Fibroblast of villous mesenchyme (primary cell): ENCODE measurements around the gene LPO. TPM values are rescaled to one million over a fixed set of nuclear protein-coding genes. Genes with fewer than 3 reads are reported as not detected.

Source experiments
- DNase-seq: peaks from one replicate; pipeline ENCODE4 v3.0.0-alpha.2; 2010; ENCODE audit warnings: low read depth
- H3K4me3 ChIP-seq: 2 replicates; pipeline ENCODE4 v1.5.1; 2011; ENCODE audit warnings: low read depth, mild to moderate bottlenecking, low read length
- CTCF ChIP-seq: IDR thresholded peaks from 2 replicates; pipeline ENCODE4 v1.5.1; 2012; ENCODE audit warnings: low read depth, mild to moderate bottlenecking, low read length; ENCODE audit not compliant: insufficient read depth
- total RNA-seq: library from RNA; depleted of rRNA; stranded (reverse); fragments of >200 nt; gene quantifications from 2 replicates; pipeline ENCODE4 v1.2.3, GENCODE V29; 2012

Gene LPO
- total RNA-seq, 1 donor: not detected

GRCh38 chr17:58252141-58252540, 13.8 kb downstream of the LPO start:
- TF ChIP-seq CTCF: no peak
- no peak for DNase-seq
- H3K4me3 ChIP-seq: no peak overlapping the region

GRCh38 chr17:58253082-58253481, 14.7 kb downstream of the LPO start:
- H3K4me3 ChIP-seq: no peak overlapping the region
- TF ChIP-seq CTCF: no peak
- DNase-seq: no peak

DNA sequence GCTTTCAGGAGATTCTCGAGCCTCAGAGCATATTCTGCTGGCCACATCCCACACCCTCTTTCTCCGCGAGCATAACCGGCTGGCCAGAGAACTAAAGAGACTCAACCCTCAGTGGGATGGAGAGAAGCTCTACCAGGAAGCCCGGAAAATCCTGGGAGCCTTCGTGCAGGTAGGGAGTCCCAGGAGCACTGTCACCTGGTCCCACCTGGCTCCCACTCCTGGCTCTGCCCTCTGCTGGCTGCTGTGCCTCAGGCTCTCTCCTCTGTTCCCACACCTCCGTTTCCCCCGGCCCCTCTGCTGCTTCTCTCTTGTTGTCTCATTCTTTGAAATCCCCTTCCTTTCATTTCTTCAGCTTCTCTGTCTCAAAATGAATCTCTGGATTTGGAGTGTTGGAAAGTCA, 16.4 kb downstream of the LPO start:
- H3K4me3 ChIP-seq: no peak overlapping the region
- TF ChIP-seq CTCF: no peak
- DNase-seq: no peak

- TF ChIP-seq CTCF: no peak
- no peak overlapping the region for H3K4me3 ChIP-seq
- no peak for DNase-seq
These were observed 23.8 kb downstream of the LPO start for GRCh38 chr17:58262149-58262548.

DNA sequence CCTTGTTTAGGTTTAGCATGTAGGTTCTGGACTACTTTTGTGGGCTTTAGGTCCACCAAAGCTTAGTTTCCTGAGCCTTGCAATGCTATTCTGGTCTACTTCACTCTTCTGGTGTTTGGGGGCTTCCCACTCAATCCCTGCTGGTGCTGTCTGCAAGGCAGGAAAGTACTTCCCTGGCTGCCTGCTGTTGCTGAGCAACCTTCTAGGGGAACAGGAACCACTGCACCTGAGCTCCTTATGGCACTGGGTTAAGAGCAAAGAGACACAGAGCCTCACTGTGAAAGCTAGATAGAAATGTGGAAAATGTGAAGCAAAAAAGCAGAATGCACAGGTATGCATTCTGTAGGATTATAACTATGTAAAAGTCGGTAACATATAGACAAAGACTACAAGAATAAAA, 25.4 kb downstream of the LPO start:
- no peak for TF ChIP-seq CTCF
- DNase-seq: no peak
- H3K4me3 ChIP-seq: no peak overlapping the region

GRCh38 chr17:58264407-58265103, 26.2 kb downstream of the LPO start:
- no peak for DNase-seq
- no peak for TF ChIP-seq CTCF
- H3K4me3 ChIP-seq: no peak overlapping the region

DNA sequence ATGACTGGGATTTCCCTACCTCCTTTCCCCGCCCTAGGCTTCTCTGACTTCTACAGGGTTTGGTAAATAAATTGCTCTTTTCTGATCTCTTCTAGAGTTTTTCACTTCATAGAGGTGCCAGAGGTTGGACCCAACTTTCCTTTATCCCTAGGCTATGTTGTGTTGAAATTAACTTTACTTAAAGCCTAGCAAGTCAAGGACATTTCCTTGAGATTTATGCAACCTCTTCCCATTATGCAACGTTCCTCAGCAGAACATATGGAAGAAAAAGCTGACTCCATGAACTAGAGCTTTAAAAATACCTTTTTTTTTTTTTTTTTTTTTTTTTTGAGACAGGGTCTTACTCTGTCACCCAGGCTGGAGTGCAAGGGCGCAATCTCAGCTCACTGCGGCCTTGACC, 26.9 kb downstream of the LPO start:
- H3K4me3 ChIP-seq: no peak overlapping the region
- TF ChIP-seq CTCF: no peak
- DNase-seq: no peak
